Measurements from ENCODE around the gene GNAT1. TPM values are rescaled to one million over a fixed set of nuclear protein-coding genes. Genes with fewer than 3 reads are reported as not detected.
A peak's percentile ranks its signal among the peaks of the same experiment; 100 is the strongest.

The GNAT1 gene
- total and polyA plus RNA-seq, 2 of the 13 experiments (the other 11 are each of a cell fraction or from before 2014, with no cell fraction given): 0.15 TPM; not detected in 1

GRCh38 chr3:50194128-50194902 is 2.9 kb downstream of the GNAT1 start (continued):
- TF ChIP-seq, protein P1, sequence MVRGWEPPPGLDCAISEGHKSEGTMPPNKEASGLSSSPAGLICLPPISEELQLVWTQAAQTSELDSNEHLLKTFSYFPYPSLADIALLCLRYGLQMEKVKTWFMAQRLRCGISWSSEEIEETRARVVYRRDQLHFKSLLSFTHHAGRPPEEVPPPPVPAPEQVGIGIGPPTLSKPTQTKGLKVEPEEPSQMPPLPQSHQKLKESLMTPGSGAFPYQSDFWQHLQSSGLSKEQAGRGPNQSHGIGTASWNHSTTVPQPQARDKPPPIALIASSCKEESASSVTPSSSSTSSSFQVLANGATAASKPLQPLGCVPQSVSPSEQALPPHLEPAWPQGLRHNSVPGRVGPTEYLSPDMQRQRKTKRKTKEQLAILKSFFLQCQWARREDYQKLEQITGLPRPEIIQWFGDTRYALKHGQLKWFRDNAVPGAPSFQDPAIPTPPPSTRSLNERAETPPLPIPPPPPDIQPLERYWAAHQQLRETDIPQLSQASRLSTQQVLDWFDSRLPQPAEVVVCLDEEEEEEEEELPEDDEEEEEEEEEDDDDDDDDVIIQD (CRISPR knock-in tag; IDR thresholded peaks at IDR 0.05; ENCODE audit: low read depth): 0 out of 2 replicates have a peak, but pooled peaks have one; percentile 8
- TF ChIP-seq NR2C2 (CRISPR knock-in tag; IDR thresholded peaks at IDR 0.05; ENCODE audit: borderline replicate concordance) (peak; percentile 22; the same call in 1 of the 2 replicates), ARNTL (CRISPR knock-in tag; IDR thresholded peaks at IDR 0.05) (peak; percentile 61; the same call in 1 of the 2 replicates), XRCC5 (optimal IDR thresholded peaks at IDR 0.05; ENCODE audit: low read length) (peak; percentile 60), KAT7 (CRISPR knock-in tag; IDR thresholded peaks at IDR 0.05; ENCODE audit: borderline replicate concordance) (no peak), CREB1 (IDR thresholded peaks at IDR 0.05) (peak; percentile 77), CREB1 (CRISPR knock-in tag; IDR thresholded peaks at IDR 0.05) (no peak), ZNF549 (CRISPR knock-in tag; IDR thresholded peaks at IDR 0.05) (no peak), RXRA (CRISPR knock-in tag; IDR thresholded peaks at IDR 0.05) (peak; percentile 53), ESRRA (CRISPR knock-in tag; IDR thresholded peaks at IDR 0.05; ENCODE audit: low read depth) (0 out of 2 replicates have a peak, but pooled peaks have one; percentile 37), STAT5B (CRISPR knock-in tag; IDR thresholded peaks at IDR 0.05) (no peak), HDAC1 (CRISPR knock-in tag; IDR thresholded peaks at IDR 0.05) (peak; percentile 55), ERF (CRISPR knock-in tag; IDR thresholded peaks at IDR 0.05) (0 out of 2 replicates have a peak, but pooled peaks have one; percentile 61), CC2D1A (CRISPR knock-in tag; IDR thresholded peaks at IDR 0.05) (0 out of 2 replicates have a peak, but pooled peaks have one; percentile 53), TBX2 (CRISPR knock-in tag; IDR thresholded peaks at IDR 0.05; ENCODE audit: borderline replicate concordance) (peak; percentile 56; the same call in 1 of the 2 replicates), PTBP1 (IDR thresholded peaks at IDR 0.05; ENCODE audit: low read depth, low read length, poor library complexity, severe bottlenecking) (no peak), REPIN1 (CRISPR knock-in tag; IDR thresholded peaks at IDR 0.05; ENCODE audit: borderline replicate concordance, low read depth) (peak; percentile 69; the same call in 1 of the 2 replicates), ZNF543 (CRISPR knock-in tag; IDR thresholded peaks at IDR 0.05) (peak; percentile 58; the same call in 1 of the 2 replicates)
- TF ChIP-seq, protein P2, sequence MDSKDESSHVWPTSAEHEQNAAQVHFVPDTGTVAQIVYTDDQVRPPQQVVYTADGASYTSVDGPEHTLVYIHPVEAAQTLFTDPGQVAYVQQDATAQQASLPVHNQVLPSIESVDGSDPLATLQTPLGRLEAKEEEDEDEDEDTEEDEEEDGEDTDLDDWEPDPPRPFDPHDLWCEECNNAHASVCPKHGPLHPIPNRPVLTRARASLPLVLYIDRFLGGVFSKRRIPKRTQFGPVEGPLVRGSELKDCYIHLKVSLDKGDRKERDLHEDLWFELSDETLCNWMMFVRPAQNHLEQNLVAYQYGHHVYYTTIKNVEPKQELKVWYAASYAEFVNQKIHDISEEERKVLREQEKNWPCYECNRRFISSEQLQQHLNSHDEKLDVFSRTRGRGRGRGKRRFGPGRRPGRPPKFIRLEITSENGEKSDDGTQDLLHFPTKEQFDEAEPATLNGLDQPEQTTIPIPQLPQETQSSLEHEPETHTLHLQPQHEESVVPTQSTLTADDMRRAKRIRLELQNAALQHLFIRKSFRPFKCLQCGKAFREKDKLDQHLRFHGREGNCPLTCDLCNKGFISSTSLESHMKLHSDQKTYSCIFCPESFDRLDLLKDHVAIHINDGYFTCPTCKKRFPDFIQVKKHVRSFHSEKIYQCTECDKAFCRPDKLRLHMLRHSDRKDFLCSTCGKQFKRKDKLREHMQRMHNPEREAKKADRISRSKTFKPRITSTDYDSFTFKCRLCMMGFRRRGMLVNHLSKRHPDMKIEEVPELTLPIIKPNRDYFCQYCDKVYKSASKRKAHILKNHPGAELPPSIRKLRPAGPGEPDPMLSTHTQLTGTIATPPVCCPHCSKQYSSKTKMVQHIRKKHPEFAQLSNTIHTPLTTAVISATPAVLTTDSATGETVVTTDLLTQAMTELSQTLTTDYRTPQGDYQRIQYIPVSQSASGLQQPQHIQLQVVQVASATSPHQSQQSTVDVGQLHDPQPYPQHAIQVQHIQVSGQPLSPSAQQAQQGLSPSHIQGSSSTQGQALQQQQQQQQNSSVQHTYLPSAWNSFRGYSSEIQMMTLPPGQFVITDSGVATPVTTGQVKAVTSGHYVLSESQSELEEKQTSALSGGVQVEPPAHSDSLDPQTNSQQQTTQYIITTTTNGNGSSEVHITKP (CRISPR knock-in tag; IDR thresholded peaks at IDR 0.05; ENCODE audit: low read depth): 0 out of 2 replicates have a peak, but pooled peaks have one; percentile 30
- TF ChIP-seq, protein P3, sequence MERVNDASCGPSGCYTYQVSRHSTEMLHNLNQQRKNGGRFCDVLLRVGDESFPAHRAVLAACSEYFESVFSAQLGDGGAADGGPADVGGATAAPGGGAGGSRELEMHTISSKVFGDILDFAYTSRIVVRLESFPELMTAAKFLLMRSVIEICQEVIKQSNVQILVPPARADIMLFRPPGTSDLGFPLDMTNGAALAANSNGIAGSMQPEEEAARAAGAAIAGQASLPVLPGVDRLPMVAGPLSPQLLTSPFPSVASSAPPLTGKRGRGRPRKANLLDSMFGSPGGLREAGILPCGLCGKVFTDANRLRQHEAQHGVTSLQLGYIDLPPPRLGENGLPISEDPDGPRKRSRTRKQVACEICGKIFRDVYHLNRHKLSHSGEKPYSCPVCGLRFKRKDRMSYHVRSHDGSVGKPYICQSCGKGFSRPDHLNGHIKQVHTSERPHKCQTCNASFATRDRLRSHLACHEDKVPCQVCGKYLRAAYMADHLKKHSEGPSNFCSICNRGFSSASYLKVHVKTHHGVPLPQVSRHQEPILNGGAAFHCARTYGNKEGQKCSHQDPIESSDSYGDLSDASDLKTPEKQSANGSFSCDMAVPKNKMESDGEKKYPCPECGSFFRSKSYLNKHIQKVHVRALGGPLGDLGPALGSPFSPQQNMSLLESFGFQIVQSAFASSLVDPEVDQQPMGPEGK (CRISPR knock-in tag; IDR thresholded peaks at IDR 0.05): peak; percentile 95
- TF ChIP-seq, protein P4, sequence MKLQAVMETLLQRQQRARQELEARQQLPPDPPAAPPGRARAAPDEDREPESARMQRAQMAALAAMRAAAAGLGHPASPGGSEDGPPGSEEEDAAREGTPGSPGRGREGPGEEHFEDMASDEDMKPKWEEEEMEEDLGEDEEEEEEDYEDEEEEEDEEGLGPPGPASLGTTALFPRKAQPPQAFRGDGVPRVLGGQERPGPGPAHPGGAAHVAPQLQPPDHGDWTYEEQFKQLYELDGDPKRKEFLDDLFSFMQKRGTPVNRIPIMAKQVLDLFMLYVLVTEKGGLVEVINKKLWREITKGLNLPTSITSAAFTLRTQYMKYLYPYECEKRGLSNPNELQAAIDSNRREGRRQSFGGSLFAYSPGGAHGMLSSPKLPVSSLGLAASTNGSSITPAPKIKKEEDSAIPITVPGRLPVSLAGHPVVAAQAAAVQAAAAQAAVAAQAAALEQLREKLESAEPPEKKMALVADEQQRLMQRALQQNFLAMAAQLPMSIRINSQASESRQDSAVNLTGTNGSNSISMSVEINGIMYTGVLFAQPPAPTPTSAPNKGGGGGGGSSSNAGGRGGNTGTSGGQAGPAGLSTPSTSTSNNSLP (IDR thresholded peaks at IDR 0.05; ENCODE audit: low read depth, low read length): no peak

All from HepG2 (cell line).